Measurements from ENCODE around the gene TLE7.

The TLE7 gene

DNA sequence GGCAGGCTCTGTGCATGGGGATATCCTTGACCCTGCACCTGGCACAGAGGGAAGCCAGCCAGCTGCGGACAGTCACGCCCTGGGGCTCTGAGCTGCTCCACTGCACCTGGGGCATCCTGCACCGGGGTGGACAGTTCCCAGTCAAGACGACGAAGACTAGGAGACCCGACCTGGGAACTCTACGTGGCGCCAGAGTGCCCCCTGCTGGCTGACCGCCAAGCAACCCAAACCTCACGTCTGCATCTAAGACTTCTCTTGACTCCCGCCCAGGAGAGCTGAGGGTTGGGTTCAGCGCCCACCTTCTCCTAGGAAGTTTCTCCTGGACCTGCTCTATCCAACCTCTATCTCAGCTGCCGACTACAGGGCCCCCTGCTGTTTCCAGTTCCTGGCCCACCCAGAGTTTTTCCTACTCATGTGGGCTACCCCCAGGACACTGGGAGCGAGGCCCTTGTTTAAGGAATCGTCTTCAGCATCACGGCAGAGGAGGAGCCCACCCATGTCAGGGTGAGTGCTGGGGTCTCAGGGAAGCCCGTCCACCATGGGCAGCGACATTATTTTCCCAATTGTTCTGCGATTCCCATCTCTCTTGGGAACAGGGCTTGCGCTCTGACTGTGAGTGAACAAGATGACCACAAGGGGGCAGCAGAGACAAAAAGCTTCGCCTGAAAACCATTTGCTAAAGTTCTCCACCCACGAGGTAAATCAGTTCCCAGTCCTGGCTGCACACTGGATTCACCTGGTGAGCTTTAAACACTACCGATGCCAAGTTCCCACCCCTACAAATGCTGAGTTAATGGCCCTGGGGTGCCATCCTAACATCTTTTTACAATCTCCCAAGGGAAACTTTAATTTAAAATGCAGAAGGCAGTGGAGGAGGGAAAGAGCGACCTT, 29.3 kb downstream of the TLE7 start:
- DNase-seq: no peak

DNA sequence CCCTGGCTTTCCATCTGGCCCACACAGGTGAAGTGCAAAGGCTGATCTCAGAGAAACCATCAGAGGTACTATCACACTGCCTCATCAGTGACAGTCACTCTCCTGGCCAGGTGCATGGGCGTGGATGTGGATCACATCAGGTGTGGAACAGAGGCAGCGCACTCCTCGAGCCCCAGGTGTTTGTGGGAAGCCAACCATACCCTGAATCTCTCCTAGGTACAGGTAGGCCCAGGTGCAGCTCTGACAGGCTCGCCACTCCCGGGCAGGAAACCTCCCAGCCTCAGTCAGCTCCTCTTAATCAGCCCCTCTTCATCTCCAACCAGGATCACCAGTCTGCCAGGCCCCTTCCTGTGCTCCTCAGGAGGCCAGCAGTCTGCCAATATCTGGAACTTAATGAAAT, 31.7 kb downstream of the TLE7 start:
- DNase-seq: no peak

DNA sequence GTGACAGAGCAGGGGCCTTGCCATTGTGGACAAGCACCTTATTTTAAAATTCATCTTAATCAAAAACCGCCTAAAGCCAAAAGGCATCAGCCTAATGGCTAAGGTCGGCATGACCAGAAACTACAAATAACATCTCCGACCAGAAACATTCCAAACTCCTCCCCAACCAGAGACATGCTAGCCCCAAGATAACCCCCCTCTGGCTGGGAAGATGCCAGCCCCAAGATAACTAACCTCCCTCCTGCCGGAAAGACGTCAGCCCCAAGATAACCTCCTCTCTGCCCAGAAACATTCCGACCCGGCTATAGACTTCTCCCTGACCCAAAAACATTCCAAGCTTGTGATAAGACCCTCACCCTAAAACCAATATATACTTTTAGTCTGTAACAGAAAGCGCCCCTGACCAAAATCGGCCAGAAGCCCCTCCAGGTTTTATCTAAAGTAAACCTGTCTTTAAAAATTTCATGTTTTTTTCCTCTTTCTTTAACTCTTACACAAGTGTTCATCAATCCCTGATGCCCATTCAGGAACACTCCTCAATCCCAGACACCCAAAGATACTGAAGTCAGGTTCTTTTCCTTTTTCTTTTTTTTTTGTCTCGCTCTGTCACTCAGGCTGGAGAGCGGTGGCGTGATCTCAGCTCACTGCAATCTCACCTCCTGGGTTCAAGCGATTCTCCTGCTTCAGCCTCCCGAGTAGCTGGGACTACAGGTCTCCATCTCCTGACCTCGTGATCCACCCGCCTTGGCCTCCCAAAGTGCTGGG, 32.7 kb downstream of the TLE7 start:
- DNase-seq: no peak

DNA sequence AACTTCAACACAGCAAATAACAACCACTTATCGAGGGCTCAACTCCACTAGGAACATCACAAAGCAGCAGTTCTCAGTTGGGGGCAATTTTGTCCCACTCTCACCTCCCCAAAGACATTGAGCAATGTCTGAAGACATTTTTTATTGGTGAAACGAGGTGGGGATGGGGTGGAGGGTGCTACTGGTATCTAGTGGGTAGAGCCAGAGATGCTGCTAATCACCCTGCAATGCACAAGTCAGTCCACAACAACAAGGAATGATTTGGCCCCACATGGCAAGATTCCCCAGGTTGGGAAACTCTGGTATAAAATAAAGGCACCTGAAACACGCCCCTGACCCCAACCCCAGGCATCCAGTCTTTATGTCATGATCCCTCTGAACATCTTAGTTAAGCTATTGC, 33.3 kb downstream of the TLE7 start:
- DNase-seq: no peak

DNA sequence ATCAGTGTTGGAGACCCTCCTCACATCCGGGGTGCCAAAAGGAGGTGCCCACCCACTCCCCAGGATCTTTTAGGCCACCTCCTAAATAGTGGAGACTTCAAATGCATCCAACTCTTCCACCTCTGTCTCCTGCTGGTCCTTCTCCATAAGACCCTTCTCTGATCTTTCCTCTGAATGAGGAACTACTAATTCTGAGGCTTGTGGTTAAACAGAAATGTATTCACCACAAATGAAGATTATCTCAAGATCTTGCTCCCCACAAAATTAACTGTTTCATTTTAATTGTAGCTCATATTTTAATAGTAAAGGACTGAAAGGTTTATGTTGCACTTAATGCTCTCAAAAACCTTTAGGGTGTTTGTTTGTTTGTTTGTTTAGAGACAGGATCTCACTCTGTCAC, 34.1 kb downstream of the TLE7 start:
- no peak for DNase-seq

DNA sequence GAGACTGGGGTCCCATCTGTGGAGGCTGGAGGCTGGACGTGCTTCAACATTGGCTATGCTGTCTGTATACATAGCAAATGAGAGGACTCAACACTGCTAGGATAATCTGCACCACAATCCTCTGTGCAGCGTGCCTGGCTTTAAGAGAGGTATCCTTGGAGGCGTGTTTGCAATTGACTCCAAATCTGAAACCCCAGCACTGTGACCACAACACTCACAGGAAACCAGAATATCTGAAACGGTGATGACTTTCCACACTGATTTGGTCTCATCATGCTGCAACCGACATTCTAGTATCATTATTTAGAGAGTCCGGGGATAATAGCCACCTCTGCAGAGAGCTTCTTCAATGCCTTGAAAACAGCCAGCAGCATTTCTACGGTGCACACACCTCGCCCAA, 35.1 kb downstream of the TLE7 start:
- no peak for DNase-seq

DNA sequence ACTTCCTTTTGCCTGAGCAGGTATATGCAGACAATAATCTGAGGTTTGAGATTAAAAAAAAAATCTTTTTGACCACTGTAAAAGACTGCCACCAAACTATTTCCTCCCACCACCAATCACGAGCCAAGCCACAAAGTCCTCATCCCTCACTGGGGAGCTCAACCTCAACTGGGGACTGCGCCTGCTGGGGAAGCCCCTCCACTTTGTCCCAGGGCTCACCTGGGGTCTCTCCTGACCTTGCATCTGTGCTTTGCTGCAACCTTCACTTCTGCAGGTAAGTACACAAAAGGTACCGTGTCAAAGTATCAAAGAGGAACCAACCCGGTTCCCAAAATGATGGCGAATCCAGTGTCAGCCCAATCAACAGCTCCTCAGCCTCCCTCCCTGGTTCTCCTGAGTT, 35.5 kb downstream of the TLE7 start:
- DNase-seq: no peak

DNA sequence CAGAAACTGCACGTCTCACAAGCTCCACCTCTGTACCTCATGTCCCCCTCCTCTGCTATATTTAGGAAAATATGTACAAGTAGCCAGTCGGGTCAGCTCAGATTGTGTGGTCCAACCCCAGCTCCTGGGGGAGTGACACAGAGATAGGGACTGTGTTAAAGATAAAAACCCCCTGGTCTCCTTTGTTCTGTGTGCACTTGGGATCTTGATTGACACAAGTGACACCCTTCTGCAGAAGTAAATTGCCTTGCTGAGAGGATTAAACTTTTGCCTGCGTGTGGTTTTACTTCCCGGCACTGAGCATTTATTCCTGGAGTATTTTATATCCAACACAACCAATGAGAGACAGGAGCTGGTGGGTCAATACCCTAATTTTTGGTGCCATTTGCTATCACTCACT, 37.5 kb downstream of the TLE7 start:
- no peak for DNase-seq

DNA sequence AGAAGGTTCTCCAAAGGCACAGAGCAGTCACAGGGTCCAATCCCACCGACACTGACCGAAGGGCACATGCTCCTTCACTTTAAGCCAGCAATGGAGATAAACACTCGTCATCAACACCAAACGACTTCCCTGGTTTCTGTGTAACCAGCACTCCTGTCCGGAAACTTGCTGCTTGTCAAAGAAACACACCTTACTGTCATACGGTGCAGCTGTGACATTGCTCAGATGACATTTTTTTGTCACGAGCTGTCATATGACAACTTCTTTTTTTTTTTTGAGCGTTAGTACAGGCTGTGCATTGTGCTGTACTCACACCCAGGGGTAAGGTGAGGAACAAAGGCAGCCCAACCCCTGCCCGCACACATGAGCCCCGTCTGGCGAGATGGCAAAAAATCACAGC, 39.2 kb downstream of the TLE7 start:
- DNase-seq: no peak

DNA sequence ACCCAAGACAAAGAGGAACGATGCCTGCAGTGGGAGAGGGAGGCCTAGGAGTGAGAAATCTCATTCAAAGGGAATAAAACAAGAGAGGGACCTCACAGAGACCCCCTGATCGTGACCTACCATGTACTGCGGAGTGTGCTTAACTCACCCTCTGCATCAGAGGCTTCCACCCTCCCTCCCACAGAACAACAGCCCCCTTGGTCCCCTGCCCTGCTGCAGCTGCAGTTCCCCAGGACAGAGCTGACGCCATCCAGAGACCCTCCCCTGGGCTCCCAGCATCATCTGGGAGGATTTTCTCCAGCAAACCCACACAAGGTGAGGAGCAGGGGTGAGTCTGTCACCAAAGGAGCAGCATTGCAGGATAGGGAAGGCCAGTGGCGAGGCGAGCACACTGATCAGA, 39.8 kb downstream of the TLE7 start:
- DNase-seq: no peak

DNA sequence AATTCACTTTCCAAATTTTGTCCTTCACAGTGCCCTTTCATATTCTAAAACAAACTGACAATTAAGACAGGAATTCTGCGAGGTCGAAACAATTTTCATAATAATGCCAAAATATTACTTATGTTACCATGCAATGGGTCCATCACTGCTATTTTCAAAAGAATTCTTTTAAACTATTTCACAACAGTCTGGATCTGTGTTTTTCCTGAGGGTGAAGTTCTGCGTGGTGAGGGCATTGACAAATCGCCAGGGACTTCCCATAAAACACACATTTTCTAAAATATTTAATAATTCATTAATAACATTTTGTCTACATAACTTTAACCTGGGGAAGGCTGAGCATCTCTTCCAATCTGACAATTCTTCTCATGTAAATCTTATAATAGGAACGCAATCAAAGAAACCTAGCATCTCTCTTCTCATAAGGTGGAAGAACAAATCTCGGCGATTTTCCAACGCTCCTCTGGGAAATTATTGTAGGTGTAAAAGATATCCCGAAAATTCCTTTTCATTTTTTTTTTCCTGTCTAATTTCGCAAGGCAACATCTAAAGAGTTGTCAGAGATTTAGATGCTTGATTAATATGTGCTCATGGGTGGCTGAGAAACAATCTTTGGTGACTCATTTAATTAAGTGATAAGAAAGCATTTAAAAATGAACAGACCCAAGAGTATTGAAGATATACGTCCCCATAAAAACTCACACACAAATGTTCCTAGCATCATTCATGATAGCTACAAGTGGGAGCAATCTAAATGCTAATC, 41.9 kb downstream of the TLE7 start:
- DNase-seq: no peak

DNA sequence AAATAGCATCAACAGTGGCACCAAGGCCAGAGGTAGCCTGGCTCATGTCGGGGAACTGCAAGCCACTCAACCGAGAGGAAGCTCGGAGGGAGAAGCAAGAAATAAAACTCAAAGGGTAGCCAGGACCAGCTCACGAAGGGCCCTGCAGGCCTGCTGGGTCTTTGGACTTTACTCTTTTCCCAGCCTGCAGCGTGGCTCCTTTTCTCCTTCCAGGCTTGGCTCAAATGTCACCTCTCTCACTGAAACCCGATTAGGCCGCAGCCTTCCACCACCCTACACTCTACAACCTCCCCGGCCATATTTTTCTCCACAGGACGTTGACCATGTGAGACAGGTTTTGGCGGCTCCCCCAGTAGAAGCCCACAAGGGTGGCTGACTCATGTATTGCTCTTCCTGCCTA, 45.3 kb downstream of the TLE7 start:
- DNase-seq: no peak

DNA sequence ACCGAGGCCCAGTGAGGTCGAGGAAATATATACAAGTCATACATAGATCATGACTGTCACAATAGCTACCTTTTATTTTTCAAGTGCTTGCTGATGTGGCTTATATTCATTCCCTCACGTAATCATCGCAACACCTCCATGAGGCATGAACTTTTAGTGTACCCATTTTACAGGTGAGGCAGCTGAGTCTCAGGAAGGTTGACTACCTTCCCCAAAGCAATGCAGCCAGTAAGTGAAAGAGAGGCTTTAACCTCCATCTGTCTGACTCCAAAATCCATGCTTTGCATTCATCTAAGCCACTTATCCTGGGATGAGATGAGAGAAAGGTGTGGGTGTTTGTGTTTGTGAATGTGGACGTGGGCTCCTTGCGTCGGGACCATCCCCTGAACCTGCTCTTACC, 52.5 kb downstream of the TLE7 start:
- no peak for DNase-seq

DNA sequence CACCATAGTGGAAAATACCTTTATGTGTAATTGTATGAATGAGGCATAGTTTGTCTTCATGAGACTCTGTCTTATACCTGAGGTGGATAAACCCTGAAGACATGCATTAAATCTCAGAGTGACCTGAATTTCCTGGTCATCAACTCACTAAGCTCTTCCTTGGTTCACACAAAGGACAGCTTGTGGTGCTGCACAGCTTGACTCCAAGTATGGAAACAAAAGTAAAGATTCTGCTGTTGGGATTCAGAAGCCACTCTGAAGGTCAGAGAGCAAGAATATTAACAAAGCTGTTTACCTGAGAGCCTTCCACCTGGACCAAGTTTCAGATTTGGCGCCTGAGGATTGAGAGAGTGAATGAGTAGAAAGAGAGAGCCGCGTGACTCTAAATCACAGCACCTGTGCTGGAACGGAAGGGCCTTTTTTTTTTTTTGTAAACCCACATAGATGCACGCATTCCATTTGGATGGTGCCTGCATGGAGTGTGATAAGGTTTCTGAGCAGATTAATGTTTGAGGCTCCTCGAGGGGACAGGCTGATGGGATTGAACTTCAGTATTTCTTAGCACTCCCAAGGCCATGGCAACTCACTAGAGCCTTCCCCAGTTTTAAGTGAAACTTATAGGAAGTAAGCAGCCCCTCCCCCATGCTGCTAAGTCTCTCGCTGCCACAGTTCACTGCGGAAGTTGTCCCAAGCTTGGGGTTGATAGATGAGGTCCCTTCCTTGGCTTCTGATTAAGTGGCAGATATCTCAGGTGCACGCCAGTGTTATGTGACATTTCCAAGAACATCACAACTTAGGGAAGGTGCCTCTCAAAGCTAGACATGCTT, 54.6 kb downstream of the TLE7 start:
- DNase-seq: no peak

DNA sequence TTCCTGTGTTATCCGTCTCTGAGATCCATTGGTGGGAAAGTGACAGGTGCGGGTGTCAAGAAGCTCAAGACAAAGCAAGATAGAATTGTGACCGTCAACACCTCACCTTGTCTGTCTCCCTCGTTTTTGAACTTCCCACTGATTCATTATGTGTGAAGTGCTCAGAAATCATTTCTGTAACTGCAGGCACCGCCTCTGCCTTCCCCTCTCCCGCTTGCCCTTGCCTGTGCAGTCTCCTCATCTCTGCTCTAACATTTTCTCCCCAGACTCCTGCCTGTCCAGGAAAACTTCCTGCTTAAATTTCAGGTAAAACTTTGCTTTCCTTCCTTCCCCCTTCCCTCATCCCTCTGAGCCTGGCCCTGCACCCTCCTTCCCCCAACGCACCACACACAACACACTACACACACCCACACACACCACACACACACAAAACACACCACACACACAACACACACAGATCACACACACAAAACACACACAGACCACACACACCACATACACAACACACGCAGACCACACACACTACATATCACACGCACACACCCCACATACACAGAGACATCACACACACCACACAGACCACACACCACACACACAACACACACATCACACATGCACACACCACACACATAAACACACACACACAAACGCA, 57.7 kb downstream of the TLE7 start:
- no peak for DNase-seq

DNA sequence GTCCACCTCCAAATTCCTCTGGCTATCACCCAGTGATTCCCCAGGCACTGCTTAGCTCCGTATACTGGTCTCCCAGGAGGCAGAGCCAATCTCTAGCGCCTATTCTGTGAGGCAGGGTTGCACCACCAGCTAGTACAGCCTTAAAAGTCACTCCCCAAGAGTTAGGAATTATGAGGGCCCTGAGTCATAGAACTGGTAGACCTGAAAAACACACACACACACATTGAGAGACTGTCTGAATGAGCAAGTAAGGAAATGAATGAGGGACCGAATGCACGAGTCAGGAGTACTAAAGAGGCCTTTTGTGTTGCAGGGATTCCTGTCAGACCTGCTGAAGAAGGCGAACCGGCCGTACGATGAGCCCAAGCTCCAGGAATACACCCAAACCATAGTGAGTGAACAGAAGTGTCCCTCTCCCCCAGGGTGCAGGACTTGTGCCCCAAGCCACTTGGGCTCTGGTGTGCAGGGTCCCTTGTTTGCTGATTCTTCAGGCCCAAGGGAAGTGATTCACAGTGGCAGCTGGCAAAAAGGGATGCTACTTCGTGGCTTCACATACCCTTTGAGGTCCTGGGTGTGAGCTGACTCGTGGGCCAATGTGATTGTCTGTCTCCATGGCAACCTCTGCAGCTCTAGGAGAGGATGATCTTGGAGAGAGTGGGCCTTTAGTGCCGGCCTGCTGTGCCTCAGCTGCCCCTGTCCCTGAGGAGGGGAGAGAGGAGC, 58.6 kb downstream of the TLE7 start:
- no peak for DNase-seq

DNA sequence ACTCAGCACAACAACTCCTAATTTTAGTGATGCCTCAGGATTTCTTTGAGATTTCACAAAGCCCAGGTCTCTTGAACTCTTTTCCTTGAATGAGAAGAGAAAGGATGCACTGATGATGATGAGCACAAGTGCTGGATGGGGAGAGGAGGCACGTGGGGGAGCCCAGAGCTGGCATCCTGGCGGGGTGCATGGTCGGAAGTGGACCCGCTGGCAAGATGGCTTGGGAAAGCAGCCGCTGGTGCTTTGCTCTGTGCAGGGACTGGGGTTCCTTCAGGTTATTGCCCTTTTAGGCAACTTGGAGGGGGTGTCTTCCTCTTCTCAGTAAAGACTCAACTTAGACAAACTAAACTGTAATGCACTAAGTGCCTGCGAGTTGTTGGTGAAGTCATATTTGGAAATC, 61.0 kb downstream of the TLE7 start:
- DNase-seq: no peak
